Natural killer cell (primary cell): ENCODE results near the gene GLIPR2. TPM values are rescaled to one million over a fixed set of nuclear protein-coding genes. Genes with fewer than 3 reads are reported as not detected.
"Not testable (repeated sequence)": the region's sequence is repeated elsewhere in the genome, so short reads cannot be mapped to it uniquely, and the experiment has no call there.

Experiments used
- ATAC-seq, 3 donors: fragments of 150-1000 bp in 2 of 3; fragments of 200-7000 bp in 1 of 3; cut with Tn5 transposase; 1 replicate in 1 of 3; 2 replicates in 2 of 3; pipeline ENCODE4 v1.10.0; 2021; ENCODE audit warnings: mild to moderate bottlenecking in 2 of 3, moderate library complexity in 2 of 3
- DNase-seq, 2 donors: peaks; one replicate each; pipeline versions ENCODE4 v3.0.0 to v3.0.0-alpha.2; 2013 to 2021; ENCODE audit warnings: mixed read lengths in 1 of 2
- H3K27ac ChIP-seq: one replicate; pipeline ENCODE4 v1.5.1; 2013; ENCODE audit warnings: mild to moderate bottlenecking, low read length
- H3K27me3 ChIP-seq: one replicate; pipeline ENCODE4 v1.6.1; 2013; ENCODE audit warnings: low read length; ENCODE audit not compliant: control insufficient read depth, insufficient read depth
- H3K36me3 ChIP-seq: one replicate; pipeline ENCODE4 v1.6.1; 2013; ENCODE audit warnings: low read length; ENCODE audit not compliant: control insufficient read depth, insufficient read depth
- H3K4me1 ChIP-seq: one replicate; pipeline ENCODE4 v1.6.1; 2013; ENCODE audit warnings: low read length; ENCODE audit not compliant: control insufficient read depth, insufficient read depth
- H3K4me3 ChIP-seq: one replicate; pipeline ENCODE4 v1.5.1; 2013; ENCODE audit warnings: low read length
- H3K9me3 ChIP-seq: one replicate; pipeline ENCODE4 v1.6.1; 2013; ENCODE audit warnings: low read length; ENCODE audit not compliant: control insufficient read depth, insufficient read depth
- H3K27ac Mint-ChIP-seq, 2 donors: one replicate each; pipeline ENCODE4 v1.8.0; 2022; ENCODE audit warnings: mild to moderate bottlenecking in 2 of 2, mixed read lengths in 2 of 2, moderate library complexity in 1 of 2
- H3K27me3 Mint-ChIP-seq, 2 donors: one replicate each; pipeline ENCODE4 v1.8.0; 2022; ENCODE audit warnings: low read depth in 2 of 2, mixed read lengths in 2 of 2
- H3K36me3 Mint-ChIP-seq: one replicate; pipeline ENCODE4 v1.8.0; 2022; ENCODE audit warnings: mixed read lengths
- H3K4me1 Mint-ChIP-seq, 2 donors: one replicate each; pipeline ENCODE4 v1.8.0; 2022; ENCODE audit warnings: mixed read lengths in 2 of 2
- H3K4me3 Mint-ChIP-seq: one replicate; pipeline ENCODE4 v1.8.0; 2022; ENCODE audit warnings: mild to moderate bottlenecking, moderate library complexity, mixed read lengths
- H3K9me3 Mint-ChIP-seq, 2 donors: one replicate each; pipeline ENCODE4 v1.8.0; 2022; ENCODE audit warnings: mixed read lengths in 2 of 2
- WGBS: methylation state at CpG from one replicate; pipeline ENCODE4 v1.1.7; 2013; ENCODE audit warnings: missing lambda C conversion rate; ENCODE audit not compliant: insufficient coverage; 5-methylcytosine and 5-hydroxymethylcytosine counted together
- intact Hi-C: fragments of 100-400 bp; cut with micrococcal nuclease; formaldehyde crosslinking; loops from one replicate; pipeline ENCODE4 v1.14.2; 2022
- total RNA-seq, 4 donors: library from RNA; stranded (reverse); fragments of 120-200 nt in 1 of 4; gene quantifications; one replicate each; pipeline versions ENCODE4 v1.2.3 to v1.2.4, GENCODE V29; 2013 to 2022
- TF ChIP-seq, protein P1 (sequence below): fragments of 200-600 bp; IDR thresholded peaks from one replicate; pipeline ENCODE4 v1.8.0; 2022; ENCODE audit warnings: antibody characterized with exemption

Gene GLIPR2
- total RNA-seq, 3 donors from 2014 or later (not counting 1 experiment from before 2014, with no cell fraction given): 124 to 135 (median 125) TPM

GRCh38 chr9:36127652-36128244 lies 8.8 kb upstream of the GLIPR2 start:
- Histone ChIP-seq H3K4me1 (peaks cover 17% of the 10 kb centered on the region), H3K36me3 (no peaks in the 10 kb centered on the region), H3K4me3 (no peak overlapping the region), H3K9me3 (no peaks in the 10 kb centered on the region), H3K27ac (no peak overlapping the region), H3K27me3 (no peaks in the 10 kb centered on the region)
- peak; percentile 81 to 92 (median 83) for ATAC-seq
- TF ChIP-seq, protein P1, sequence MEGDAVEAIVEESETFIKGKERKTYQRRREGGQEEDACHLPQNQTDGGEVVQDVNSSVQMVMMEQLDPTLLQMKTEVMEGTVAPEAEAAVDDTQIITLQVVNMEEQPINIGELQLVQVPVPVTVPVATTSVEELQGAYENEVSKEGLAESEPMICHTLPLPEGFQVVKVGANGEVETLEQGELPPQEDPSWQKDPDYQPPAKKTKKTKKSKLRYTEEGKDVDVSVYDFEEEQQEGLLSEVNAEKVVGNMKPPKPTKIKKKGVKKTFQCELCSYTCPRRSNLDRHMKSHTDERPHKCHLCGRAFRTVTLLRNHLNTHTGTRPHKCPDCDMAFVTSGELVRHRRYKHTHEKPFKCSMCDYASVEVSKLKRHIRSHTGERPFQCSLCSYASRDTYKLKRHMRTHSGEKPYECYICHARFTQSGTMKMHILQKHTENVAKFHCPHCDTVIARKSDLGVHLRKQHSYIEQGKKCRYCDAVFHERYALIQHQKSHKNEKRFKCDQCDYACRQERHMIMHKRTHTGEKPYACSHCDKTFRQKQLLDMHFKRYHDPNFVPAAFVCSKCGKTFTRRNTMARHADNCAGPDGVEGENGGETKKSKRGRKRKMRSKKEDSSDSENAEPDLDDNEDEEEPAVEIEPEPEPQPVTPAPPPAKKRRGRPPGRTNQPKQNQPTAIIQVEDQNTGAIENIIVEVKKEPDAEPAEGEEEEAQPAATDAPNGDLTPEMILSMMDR: no peak
- peak in 1 of 2 donors; percentile 49 for DNase-seq
- peak overlapping the region; percentile 47 for H3K4me3 Mint-ChIP-seq
- H3K27ac Mint-ChIP-seq: peak overlapping the region in 1 of 2 donors; percentile 62
- no peaks in the 10 kb centered on the region for H3K27me3 Mint-ChIP-seq
- H3K36me3 Mint-ChIP-seq: no peaks in the 10 kb centered on the region
- intact Hi-C loops: no loop called here
- no peaks in the 10 kb centered on the region for H3K9me3 Mint-ChIP-seq
- 13% methylated on average over 5 of the region's 5 CpGs for whole genome bisulfite sequencing
- H3K4me1 Mint-ChIP-seq: peaks cover 16 to 25% of the 10 kb centered on the region in 2 donors

DNA sequence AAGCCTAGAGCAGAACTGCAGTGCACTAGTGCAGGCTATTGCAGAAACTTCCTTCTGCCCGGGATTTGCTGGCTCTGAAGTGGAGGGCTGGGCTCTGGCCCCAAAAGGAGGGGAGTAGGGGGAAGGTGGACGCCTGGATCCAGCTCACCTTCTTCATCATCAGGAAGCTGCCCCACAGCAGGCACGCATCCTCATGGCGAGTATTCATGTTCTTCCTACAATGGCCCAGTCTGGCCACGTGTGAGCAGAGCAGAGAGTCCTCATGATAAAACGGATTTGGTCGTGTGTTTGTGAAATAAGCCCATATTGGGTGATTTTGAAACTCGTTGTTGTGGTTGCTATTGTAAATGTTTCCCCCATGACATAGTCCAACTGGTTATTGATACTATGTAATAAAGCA lies 8.2 kb upstream of the GLIPR2 start:
- TF ChIP-seq, protein P1: no peak
- no peak overlapping the region for H3K4me3 ChIP-seq
- DNase-seq (no peak), ATAC-seq (no peak)
- no peaks in the 10 kb centered on the region for H3K27me3 ChIP-seq
- no peaks in the 10 kb centered on the region for H3K36me3 ChIP-seq
- no peaks in the 10 kb centered on the region for H3K9me3 ChIP-seq
- intact Hi-C loops: no loop called here
- Mint-ChIP-seq H3K9me3 (no peaks in the 10 kb centered on the region), H3K27ac (peak overlapping the region in 1 of 2 donors; percentile 62), H3K4me3 (no peak overlapping the region), H3K4me1 (peaks cover 16 to 25% of the 10 kb centered on the region in 2 donors), H3K36me3 (no peaks in the 10 kb centered on the region), H3K27me3 (no peaks in the 10 kb centered on the region)
- 84% methylated on average over 7 of the region's 8 CpGs for WGBS
- peaks cover 17% of the 10 kb centered on the region for H3K4me1 ChIP-seq
- H3K27ac ChIP-seq: no peak overlapping the region

DNA sequence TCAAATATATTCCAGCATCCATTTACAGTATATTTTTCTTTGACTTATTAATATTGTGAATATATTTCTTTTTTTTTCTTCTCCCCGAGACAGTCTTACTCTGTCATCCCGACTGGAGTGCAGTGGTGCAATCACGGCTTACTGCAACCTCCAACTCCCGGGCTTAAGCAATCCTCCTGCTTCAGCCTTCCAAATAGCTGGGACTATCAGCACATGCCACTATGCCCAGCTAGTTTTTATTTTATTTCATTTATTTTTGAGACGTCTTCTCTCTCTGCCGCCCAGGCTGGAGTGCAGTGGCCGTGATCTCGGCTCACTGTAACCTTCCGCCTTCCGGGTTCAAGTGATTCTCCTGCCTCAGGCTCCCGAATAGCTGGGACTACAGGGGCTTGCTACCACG lies 7.4 kb upstream of the GLIPR2 start:
- H3K27ac ChIP-seq: no peak overlapping the region
- ATAC-seq (no peak), DNase-seq (no peak)
- no peaks in the 10 kb centered on the region for H3K9me3 ChIP-seq
- TF ChIP-seq, protein P1: no peak
- H3K27me3 ChIP-seq: no peaks in the 10 kb centered on the region
- Mint-ChIP-seq H3K4me1 (peaks cover 16 to 25% of the 10 kb centered on the region in 2 donors), H3K4me3 (peak overlapping the region; percentile 25), H3K36me3 (no peaks in the 10 kb centered on the region), H3K27me3 (no peaks in the 10 kb centered on the region), H3K9me3 (no peaks in the 10 kb centered on the region), H3K27ac (no peak overlapping the region)
- no peak overlapping the region for H3K4me3 ChIP-seq
- intact Hi-C loops: no loop called here
- WGBS: 97% methylated on average over 12 of the region's 12 CpGs
- H3K4me1 ChIP-seq: peaks cover 17% of the 10 kb centered on the region
- H3K36me3 ChIP-seq: no peaks in the 10 kb centered on the region

DNA sequence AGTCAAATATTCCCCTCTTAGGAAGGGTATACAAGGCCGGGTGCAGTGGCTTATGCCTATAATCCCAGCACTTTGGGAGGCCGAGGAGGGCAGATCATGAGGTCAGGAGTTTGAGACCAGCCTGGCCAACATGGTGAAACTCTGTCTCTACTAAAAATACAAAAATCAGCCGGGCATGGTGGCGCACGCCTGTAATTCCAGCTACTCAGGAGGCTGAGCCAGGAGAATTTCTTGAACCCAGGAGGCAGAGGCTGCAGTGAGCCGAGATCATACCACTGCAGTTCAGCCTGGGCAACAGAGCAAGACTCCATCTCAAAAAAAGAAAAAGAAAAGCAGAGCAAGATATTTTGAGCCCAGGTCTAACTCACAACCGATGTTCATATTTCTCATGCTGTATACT lies 4.9 kb upstream of the GLIPR2 start:
- H3K4me1 Mint-ChIP-seq: peaks cover 16 to 26% of the 10 kb centered on the region in 2 donors
- H3K4me3 Mint-ChIP-seq, H3K27ac Mint-ChIP-seq, ATAC-seq, H3K27me3 ChIP-seq, DNase-seq, H3K4me3 ChIP-seq, H3K27me3 Mint-ChIP-seq, intact Hi-C loops, H3K36me3 Mint-ChIP-seq, H3K27ac ChIP-seq, H3K9me3 Mint-ChIP-seq, H3K36me3 ChIP-seq, H3K9me3 ChIP-seq: not testable (repeated sequence)
- H3K4me1 ChIP-seq: peaks cover 29% of the 10 kb centered on the region
- 96% methylated on average over 7 of the region's 7 CpGs for WGBS
